Trophoblast cell (in vitro differentiated cells and primary cell): ENCODE results near the gene MAPT.

Experiments used
- DNase-seq, 2 donors: peaks; one replicate each; pipeline ENCODE4 v3.0.0-alpha.2; 2016
- H2AFZ ChIP-seq: 2 replicates; pipeline ENCODE4 v1.6.1; 2013; ENCODE audit warnings: low read length, moderate library complexity, mild to moderate bottlenecking; ENCODE audit not compliant: insufficient read depth, poor library complexity
- H2AK5ac ChIP-seq: 2 replicates; pipeline ENCODE4 v1.6.1; 2013; ENCODE audit warnings: mild to moderate bottlenecking, low read length
- H2BK120ac ChIP-seq: 2 replicates; pipeline ENCODE4 v1.6.1; 2013; ENCODE audit warnings: low read length, mild to moderate bottlenecking, moderate library complexity; ENCODE audit not compliant: insufficient read depth, poor library complexity
- H2BK12ac ChIP-seq: 2 replicates; pipeline ENCODE4 v1.6.1; 2013; ENCODE audit warnings: mild to moderate bottlenecking, low read length, moderate library complexity
- H2BK5ac ChIP-seq: 2 replicates; pipeline ENCODE4 v1.6.1; 2013; ENCODE audit warnings: low read length, low read depth, moderate library complexity, mild to moderate bottlenecking; ENCODE audit not compliant: poor library complexity
- H3K14ac ChIP-seq: 2 replicates; pipeline ENCODE4 v1.6.1; 2013; ENCODE audit warnings: mild to moderate bottlenecking, low read length
- H3K18ac ChIP-seq: 2 replicates; pipeline ENCODE4 v1.6.1; 2013; ENCODE audit warnings: mild to moderate bottlenecking, low read length
- H3K23ac ChIP-seq: 2 replicates; pipeline ENCODE4 v1.6.1; 2013; ENCODE audit warnings: low read length
- H3K27ac ChIP-seq: 2 replicates; pipeline ENCODE4 v1.5.1; 2013; ENCODE audit warnings: low read depth, mild to moderate bottlenecking, inconsistent platforms, low read length, moderate library complexity
- H3K27me3 ChIP-seq: 2 replicates; pipeline ENCODE4 v1.6.1; 2013; ENCODE audit warnings: inconsistent platforms, mild to moderate bottlenecking, low read length, moderate library complexity; ENCODE audit not compliant: insufficient read depth
- H3K36me3 ChIP-seq, 2 experiments: 1 replicate in 1 of 2; 2 replicates in 1 of 2; pipeline ENCODE4 v1.6.1; 2013; ENCODE audit warnings: low read length in 2 of 2, mild to moderate bottlenecking in 2 of 2, moderate library complexity in 1 of 2; ENCODE audit not compliant: insufficient read depth in 2 of 2, control insufficient read depth in 1 of 2
- H3K4ac ChIP-seq: 2 replicates; pipeline ENCODE4 v1.6.1; 2013; ENCODE audit warnings: low read depth, mild to moderate bottlenecking, low read length, moderate library complexity
- H3K4me1 ChIP-seq, 2 experiments: 1 replicate in 1 of 2; 2 replicates in 1 of 2; pipeline ENCODE4 v1.6.1; 2013; ENCODE audit warnings: low read length in 2 of 2, mild to moderate bottlenecking in 2 of 2, moderate library complexity in 1 of 2; ENCODE audit not compliant: insufficient read depth in 2 of 2, control insufficient read depth in 1 of 2
- H3K4me2 ChIP-seq: 2 replicates; pipeline ENCODE4 v1.6.1; 2013; ENCODE audit warnings: inconsistent platforms, mild to moderate bottlenecking, low read length, moderate library complexity
- H3K4me3 ChIP-seq: 2 replicates; pipeline ENCODE4 v1.5.1; 2013; ENCODE audit warnings: mild to moderate bottlenecking, low read depth, low read length, inconsistent platforms
- H3K79me1 ChIP-seq: one replicate; pipeline ENCODE4 v1.6.1; 2013; ENCODE audit warnings: low read length
- H3K79me2 ChIP-seq: 2 replicates; pipeline ENCODE4 v1.6.1; 2013; ENCODE audit warnings: low read length, mild to moderate bottlenecking; ENCODE audit not compliant: control insufficient read depth, insufficient read depth, poor library complexity
- H3K9ac ChIP-seq: 2 replicates; pipeline ENCODE4 v1.6.1; 2013; ENCODE audit warnings: mild to moderate bottlenecking, low read length
- H3K9me3 ChIP-seq: 2 replicates; pipeline ENCODE4 v1.6.1; 2013; ENCODE audit warnings: low read depth, mild to moderate bottlenecking, control low read depth, inconsistent platforms, low read length; ENCODE audit not compliant: insufficient read depth
- H4K12ac ChIP-seq: 2 replicates; pipeline ENCODE4 v1.6.1; 2013; ENCODE audit warnings: low read depth, mild to moderate bottlenecking, low read length, moderate library complexity
- H4K8ac ChIP-seq: 2 replicates; pipeline ENCODE4 v1.6.1; 2013; ENCODE audit warnings: low read depth, mild to moderate bottlenecking, low read length, moderate library complexity
- H4K91ac ChIP-seq: one replicate; pipeline ENCODE4 v1.6.1; 2013; ENCODE audit warnings: low read depth, mild to moderate bottlenecking, low read length, moderate library complexity
- WGBS: extraction: QIAGEN DNeasy Blood & Tissue Kit; methylation state at CpG from one replicate; pipeline ENCODE4 v1.1.7; 2013; ENCODE audit warnings: missing lambda C conversion rate; ENCODE audit not compliant: insufficient read length, insufficient coverage; ENCODE audit errors: extremely low coverage; 5-methylcytosine and 5-hydroxymethylcytosine counted together

Gene MAPT

DNA sequence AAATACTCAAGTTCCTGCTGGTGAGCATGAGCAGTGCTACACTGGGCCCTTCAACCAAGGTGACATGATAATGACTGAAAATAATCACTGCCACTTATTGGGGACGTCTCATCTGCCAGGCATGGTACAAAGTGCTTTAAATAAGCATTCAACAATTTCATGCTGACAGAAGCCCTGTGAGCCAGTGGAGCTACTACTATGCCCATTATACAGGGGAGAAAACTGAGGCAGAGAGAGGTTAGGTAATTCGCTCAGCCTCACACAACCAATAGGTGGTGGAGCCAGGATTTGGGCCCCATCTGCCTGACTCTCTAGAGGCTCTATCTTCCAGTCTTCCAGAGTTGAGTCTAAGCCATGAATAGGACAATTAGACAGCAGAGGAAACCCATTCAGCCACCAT, 74.4 kb downstream of the MAPT start:
- H3K14ac ChIP-seq: no peak overlapping the region
- no peaks in the 10 kb centered on the region for H3K9me3 ChIP-seq
- no peak overlapping the region for H3K23ac ChIP-seq
- no peak overlapping the region for H2BK12ac ChIP-seq
- no peak overlapping the region for H2AFZ ChIP-seq
- H3K4ac ChIP-seq: no peak overlapping the region
- H3K4me2 ChIP-seq: no peak overlapping the region
- no peak overlapping the region for H2BK5ac ChIP-seq
- H4K12ac ChIP-seq: no peak overlapping the region
- no peak overlapping the region for H2AK5ac ChIP-seq
- H4K8ac ChIP-seq: no peak overlapping the region
- H3K4me3 ChIP-seq: no peak overlapping the region
- peaks cover 0 to 4% of the 10 kb centered on the region in 2 experiments for H3K4me1 ChIP-seq
- no peaks in the 10 kb centered on the region for H3K79me2 ChIP-seq
- no peak overlapping the region for H3K9ac ChIP-seq
- no peak overlapping the region for H3K18ac ChIP-seq
- no peaks in the 10 kb centered on the region for H3K36me3 ChIP-seq
- H4K91ac ChIP-seq: no peak overlapping the region
- H2BK120ac ChIP-seq: no peak overlapping the region
- H3K27ac ChIP-seq: no peak overlapping the region
- no peak for DNase-seq
- H3K79me1 ChIP-seq: no peaks in the 10 kb centered on the region
- WGBS: no CpG with 5 or more reads among the region's 2 CpGs
- no peaks in the 10 kb centered on the region for H3K27me3 ChIP-seq

- Histone ChIP-seq H3K4ac (no peak overlapping the region), H2AFZ (no peak overlapping the region), H3K4me2 (no peak overlapping the region), H3K4me1 (peaks cover 0 to 4% of the 10 kb centered on the region in 2 experiments), H3K79me1 (no peaks in the 10 kb centered on the region), H2BK12ac (no peak overlapping the region), H3K14ac (no peak overlapping the region), H3K27me3 (no peaks in the 10 kb centered on the region), H4K91ac (no peak overlapping the region), H4K8ac (no peak overlapping the region), H3K9ac (no peak overlapping the region), H2BK120ac (no peak overlapping the region), H3K36me3 (no peaks in the 10 kb centered on the region), H2BK5ac (no peak overlapping the region), H3K27ac (no peak overlapping the region), H3K79me2 (no peaks in the 10 kb centered on the region), H3K9me3 (no peaks in the 10 kb centered on the region), H3K18ac (no peak overlapping the region), H3K23ac (no peak overlapping the region), H4K12ac (no peak overlapping the region), H3K4me3 (no peak overlapping the region), H2AK5ac (no peak overlapping the region)
- WGBS: 99% methylated on average over 2 of the region's 2 CpGs
- no peak for DNase-seq
These were observed 75.4 kb downstream of the MAPT start for GRCh38 chr17:45969726-45970125.

GRCh38 chr17:45970659-45971058, 76.3 kb downstream of the MAPT start:
- WGBS: no CpG with 5 or more reads among the region's 3 CpGs
- Histone ChIP-seq H4K8ac (no peak overlapping the region), H2AK5ac (no peak overlapping the region), H3K9ac (no peak overlapping the region), H3K14ac (no peak overlapping the region), H2AFZ (no peak overlapping the region), H4K12ac (no peak overlapping the region), H3K18ac (no peak overlapping the region), H3K9me3 (no peaks in the 10 kb centered on the region), H3K4ac (no peak overlapping the region), H3K4me2 (no peak overlapping the region), H2BK12ac (no peak overlapping the region), H3K79me2 (no peaks in the 10 kb centered on the region), H3K79me1 (no peaks in the 10 kb centered on the region), H2BK120ac (no peak overlapping the region), H3K27me3 (no peaks in the 10 kb centered on the region), H3K4me1 (peaks cover 0 to 4% of the 10 kb centered on the region in 2 experiments), H3K23ac (no peak overlapping the region), H3K27ac (no peak overlapping the region), H4K91ac (no peak overlapping the region), H2BK5ac (no peak overlapping the region), H3K36me3 (no peaks in the 10 kb centered on the region), H3K4me3 (no peak overlapping the region)
- no peak for DNase-seq

GRCh38 chr17:45971698-45972141, 77.4 kb downstream of the MAPT start:
- Histone ChIP-seq H3K27me3 (no peaks in the 10 kb centered on the region), H3K23ac (no peak overlapping the region)

More at GRCh38 chr17:45971698-45972141, 77.4 kb downstream of the MAPT start:
- no peak overlapping the region for H4K8ac ChIP-seq
- H3K4ac ChIP-seq: no peak overlapping the region
- no peak overlapping the region for H4K12ac ChIP-seq
- no peak overlapping the region for H3K14ac ChIP-seq
- H3K4me1 ChIP-seq: peaks cover 3 to 7% of the 10 kb centered on the region in 2 experiments
- H3K36me3 ChIP-seq: no peaks in the 10 kb centered on the region
- H3K4me2 ChIP-seq: no peak overlapping the region
- H3K4me3 ChIP-seq: no peak overlapping the region
- WGBS: no CpG with 5 or more reads among the region's 14 CpGs
- H3K79me1 ChIP-seq: no peaks in the 10 kb centered on the region
- no peak overlapping the region for H2BK12ac ChIP-seq
- no peak overlapping the region for H3K9ac ChIP-seq
- H2AK5ac ChIP-seq: no peak overlapping the region
- H3K9me3 ChIP-seq: no peaks in the 10 kb centered on the region
- no peak overlapping the region for H4K91ac ChIP-seq
- H3K79me2 ChIP-seq: no peaks in the 10 kb centered on the region
- no peak overlapping the region for H2AFZ ChIP-seq
- no peak overlapping the region for H3K18ac ChIP-seq
- no peak overlapping the region for H2BK120ac ChIP-seq
- no peak overlapping the region for H2BK5ac ChIP-seq
- no peak overlapping the region for H3K27ac ChIP-seq
- no peak for DNase-seq
